ENCODE measurements around the gene TCTN2. TPM values are rescaled to one million over a fixed set of nuclear protein-coding genes. Genes with fewer than 3 reads are reported as not detected.

The TCTN2 gene
- polyA plus RNA-seq (ENCODE audit: insufficient read length): 41.6 TPM
- long read RNA-seq, donor 1, partial matches to known transcripts: 5 of 9 reads
- long read RNA-seq, donor 1, other reads (novel, unspliced or antisense): 0 of 9 reads
- long read RNA-seq, donor 2, partial matches to known transcripts: 0 of 3 reads
- long read RNA-seq, donor 2, other reads (novel, unspliced or antisense): 0 of 3 reads
- long read RNA-seq, donor 3, partial matches to known transcripts: 9 of 10 reads
- long read RNA-seq, donor 3, other reads (novel, unspliced or antisense): 0 of 10 reads
- long read RNA-seq, donor 4: 0 reads
- long read RNA-seq, donor 5, partial matches to known transcripts: 0 of 2 reads
- long read RNA-seq, donor 5, other reads (novel, unspliced or antisense): 0 of 2 reads
- long read RNA-seq, donor 6, partial matches to known transcripts: 7 of 7 reads
- long read RNA-seq, donor 6, other reads (novel, unspliced or antisense): 0 of 7 reads
- long read RNA-seq, donor 7, partial matches to known transcripts: 10 of 12 reads
- long read RNA-seq, donor 7, other reads (novel, unspliced or antisense): 0 of 12 reads
- long read RNA-seq, donor 8: 0 reads

GRCh38 chr12:123670882-123671728 is at the start of gene TCTN2:
Gene TCTN2, plus strand, starts transcription at chr12:123671113. Its CDS starts 128 bp downstream, at chr12:123671241.
- peak; percentile 83 for DNase-seq

- DNase-seq: no peak
These were observed 49.0 kb upstream of the TCTN2 start for GRCh38 chr12:123621619-123622530.

DNA sequence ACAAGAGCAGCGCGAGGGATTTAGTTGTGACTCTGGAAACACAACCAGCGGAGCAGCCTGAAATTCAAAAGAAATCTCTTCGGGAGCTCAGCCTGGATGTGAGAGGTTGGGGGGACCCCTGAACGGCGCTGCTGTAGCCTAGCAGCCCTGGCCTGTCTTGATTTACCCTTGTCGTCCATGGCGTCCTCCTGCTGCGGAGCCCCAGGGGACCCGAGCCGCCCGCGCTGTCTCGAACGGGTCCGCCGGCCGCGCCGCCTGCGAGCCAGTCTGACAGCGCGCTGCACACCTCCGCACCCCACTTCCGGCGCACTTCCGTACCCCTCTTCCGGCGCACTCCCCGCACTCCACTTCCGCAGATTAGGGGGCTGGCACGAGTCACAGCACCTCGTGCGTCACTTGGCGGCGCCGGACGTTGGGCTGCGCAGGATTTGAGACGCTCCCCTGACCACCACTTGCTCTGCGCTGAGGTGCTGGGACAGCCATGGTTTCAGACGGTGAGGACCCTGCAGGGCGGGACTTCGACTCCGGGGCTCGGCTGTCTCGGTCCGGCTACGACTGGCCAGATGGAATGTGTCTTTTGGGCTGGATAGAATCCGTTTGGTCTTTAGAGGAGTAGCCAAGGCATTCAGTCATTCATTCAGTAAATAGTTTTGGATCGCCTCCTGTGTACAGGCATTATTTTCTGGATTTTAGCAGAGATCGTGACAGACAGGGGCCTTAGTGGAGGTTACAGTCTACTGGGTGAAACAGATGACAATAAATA is 37.4 kb upstream of the TCTN2 start, which contains the start of the genes EIF2B1 and GTF2H3:
TSS of gene EIF2B1 (minus strand) at position 308 of the 763 bp plus-strand sequence. CDS start at position 179, 129 bp downstream.
TSS of gene GTF2H3 (plus strand) at position 451 of the 763 bp plus-strand sequence. CDS start at position 482, 31 bp downstream.
- DNase-seq: peak; percentile 97

- no peak for DNase-seq
These were observed 36.8 kb upstream of the TCTN2 start for GRCh38 chr12:123634142-123634561.

DNA sequence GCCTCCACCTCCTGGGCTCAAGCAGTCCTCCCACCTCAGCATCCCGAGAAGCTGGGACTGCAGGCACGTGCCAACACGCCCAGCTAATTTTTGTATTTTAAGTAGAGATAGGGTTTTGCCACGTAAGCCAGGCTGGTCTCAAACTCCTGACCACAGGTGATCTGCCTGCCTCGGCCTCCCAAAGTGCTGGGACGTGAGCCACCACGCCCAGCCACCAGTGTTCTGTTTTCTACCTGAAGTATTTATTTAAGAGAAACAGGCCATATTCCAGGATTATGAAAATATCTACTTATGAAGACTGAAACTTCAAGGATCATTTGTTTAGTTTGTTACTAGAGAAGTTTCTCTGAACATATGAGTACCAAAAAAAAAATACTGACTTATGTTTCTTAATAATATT is 27.0 kb upstream of the TCTN2 start:
- no peak for DNase-seq

GRCh38 chr12:123645380-123645779 is 25.5 kb upstream of the TCTN2 start:
- DNase-seq: no peak

DNA sequence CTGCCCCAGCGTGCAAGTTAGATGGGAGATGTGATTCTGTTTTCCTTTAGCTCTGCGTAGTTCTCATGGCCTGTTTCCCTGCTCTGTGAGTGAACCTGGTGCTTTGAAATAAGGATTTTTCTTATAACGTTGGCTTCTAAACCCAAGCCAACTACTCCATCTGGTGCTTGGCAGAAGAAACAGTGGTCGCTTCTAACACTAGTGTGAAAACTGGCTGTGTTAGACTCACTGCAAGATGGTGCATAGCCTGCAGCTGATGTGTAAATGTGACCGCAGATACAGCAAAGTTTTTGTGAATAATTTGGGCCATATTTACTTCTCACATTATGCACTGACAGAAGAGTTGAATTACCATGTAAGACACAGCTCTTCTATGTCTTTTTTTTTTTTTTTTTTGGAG is 25.0 kb upstream of the TCTN2 start:
- DNase-seq: no peak

DNA sequence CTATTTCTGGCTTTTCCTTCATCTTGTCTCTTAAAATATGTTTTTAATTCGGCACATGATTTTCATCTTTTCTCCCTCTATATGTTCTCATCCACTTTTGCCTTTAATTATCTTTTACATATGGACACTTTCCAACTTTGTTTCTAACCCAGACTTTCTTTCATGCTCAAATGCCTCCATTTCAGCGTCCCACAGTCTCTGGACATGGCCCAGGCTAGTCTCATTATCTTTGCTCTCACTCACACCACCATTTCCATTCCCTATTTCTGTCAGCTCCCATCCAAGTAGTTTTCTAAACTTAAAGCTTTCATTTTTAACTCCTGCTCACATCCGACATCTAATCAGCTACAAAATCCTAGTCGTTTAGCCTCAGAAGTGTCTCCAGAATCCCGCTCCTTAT is 22.5 kb upstream of the TCTN2 start:
- DNase-seq: no peak

GRCh38 chr12:123654129-123654701 is 16.7 kb upstream of the TCTN2 start:
- DNase-seq: no peak

DNA sequence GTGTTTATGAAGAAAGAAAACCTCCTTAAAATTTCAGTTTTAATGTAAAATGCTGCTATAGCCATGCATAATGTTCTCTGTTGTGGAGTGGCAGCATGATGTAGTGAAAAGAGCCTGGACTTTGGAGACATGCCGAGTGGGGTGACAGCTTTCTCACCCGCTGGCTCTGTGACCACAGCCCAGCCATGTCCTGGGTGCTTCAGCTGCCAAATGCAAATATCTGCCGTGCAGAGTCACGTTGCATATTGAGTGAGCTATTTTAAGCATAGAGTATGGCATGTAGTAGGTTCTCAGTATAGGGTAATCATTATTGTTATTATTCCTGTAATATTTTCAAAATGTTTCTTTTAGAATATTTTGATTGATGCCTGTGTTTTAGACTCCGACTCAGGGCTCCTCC is 15.5 kb upstream of the TCTN2 start:
- no peak for DNase-seq

GRCh38 chr12:123656392-123656791 is 14.5 kb upstream of the TCTN2 start:
- DNase-seq: no peak

- no peak for DNase-seq
These were observed 13.7 kb upstream of the TCTN2 start for GRCh38 chr12:123657211-123657610.

GRCh38 chr12:123659996-123660727 is 10.8 kb upstream of the TCTN2 start:
- no peak for DNase-seq

DNA sequence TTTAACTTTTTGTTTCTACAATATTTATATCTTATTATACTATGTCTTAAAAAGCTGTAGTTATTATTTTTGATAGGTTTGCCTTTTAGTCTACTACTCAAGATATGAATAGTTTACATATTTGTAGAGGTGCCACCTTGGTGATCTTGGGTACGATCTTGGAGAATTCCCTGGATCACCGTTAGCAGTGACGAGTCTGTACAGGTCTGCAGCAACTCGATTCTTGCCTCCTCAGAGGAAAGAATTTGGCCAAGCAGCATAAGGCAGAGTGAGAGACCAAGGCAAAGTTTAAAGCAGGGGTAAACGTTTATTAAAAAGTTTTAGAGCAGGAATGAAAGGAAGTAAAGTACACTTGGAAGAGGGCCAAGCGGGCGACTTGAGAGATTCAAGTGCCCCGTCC is 3.1 kb upstream of the TCTN2 start:
- no peak for DNase-seq

- DNase-seq: no peak
These were observed 963 bp downstream of the TCTN2 start for GRCh38 chr12:123671876-123672275.

DNA sequence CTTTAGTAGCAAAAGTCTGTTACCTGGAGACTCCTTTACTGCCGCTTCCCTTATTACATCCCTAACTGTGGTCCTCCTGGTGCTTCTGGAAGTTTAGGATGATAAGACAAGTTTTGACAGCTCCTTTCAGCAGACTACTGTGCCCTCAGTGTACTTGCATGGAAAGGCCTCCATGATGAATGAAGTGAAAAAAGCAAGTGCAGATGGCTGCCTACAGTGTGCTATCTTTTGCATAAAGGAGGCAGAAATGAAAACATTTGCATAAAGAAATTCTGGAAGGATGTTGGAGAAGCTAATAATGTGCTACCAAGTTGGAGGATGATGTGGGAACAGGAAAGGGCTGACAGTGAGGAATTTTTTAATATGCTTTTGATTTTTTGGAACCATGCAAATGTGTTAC is 4.5 kb downstream of the TCTN2 start:
- DNase-seq: no peak

- DNase-seq: no peak
These were observed 5.9 kb downstream of the TCTN2 start for GRCh38 chr12:123676616-123677320.

DNA sequence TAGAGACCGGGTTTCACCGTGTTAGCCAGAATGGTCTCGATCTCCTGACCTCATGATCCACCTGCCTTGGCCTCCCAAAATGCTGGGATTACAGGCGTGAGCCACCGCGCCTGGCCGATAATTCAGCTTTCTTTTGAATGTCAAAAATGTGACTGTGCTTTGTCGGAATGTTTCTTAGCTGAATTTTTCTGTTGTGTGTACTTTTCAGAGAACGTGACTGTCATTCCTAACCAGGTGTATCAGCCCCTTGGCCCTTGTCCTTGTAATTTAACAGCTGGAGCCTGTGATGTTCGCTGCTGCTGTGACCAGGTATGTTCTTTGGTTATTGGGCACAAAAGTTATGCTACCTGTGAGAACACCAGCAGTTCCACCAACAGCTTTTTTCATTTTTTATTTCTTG is 8.1 kb downstream of the TCTN2 start:
- DNase-seq: no peak

GRCh38 chr12:123681605-123682004 is 10.7 kb downstream of the TCTN2 start:
- no peak for DNase-seq
